Chondrocyte (in vitro differentiated cells): ENCODE measurements around the gene CDH11. TPM values are rescaled to one million over a fixed set of nuclear protein-coding genes. Genes with fewer than 3 reads are reported as not detected.

Source experiments
- DNase-seq: peaks from one replicate; pipeline ENCODE4 v3.0.0; 2021; ENCODE audit warnings: mixed read lengths, low spot score
- H3K27ac Mint-ChIP-seq: one replicate; pipeline ENCODE4 v1.8.0; 2021; ENCODE audit warnings: mild to moderate bottlenecking, moderate library complexity, mixed read lengths; ENCODE audit not compliant: unreplicated experiment
- H3K27me3 Mint-ChIP-seq: 2 replicates; pipeline ENCODE4 v1.8.0; 2021; ENCODE audit warnings: low read depth, mixed read lengths
- H3K36me3 Mint-ChIP-seq: 2 replicates; pipeline ENCODE4 v1.8.0; 2021; ENCODE audit warnings: low read depth, mixed read lengths
- H3K4me1 Mint-ChIP-seq: 2 replicates; pipeline ENCODE4 v1.8.0; 2021; ENCODE audit warnings: low read depth, mild to moderate bottlenecking, mixed read lengths
- H3K4me3 Mint-ChIP-seq: one replicate; pipeline ENCODE4 v1.8.0; 2021; ENCODE audit warnings: mild to moderate bottlenecking, moderate library complexity, mixed read lengths; ENCODE audit not compliant: unreplicated experiment
- H3K9me3 Mint-ChIP-seq: 2 replicates; pipeline ENCODE4 v1.8.0; 2021; ENCODE audit warnings: low read depth, mixed read lengths
- total RNA-seq: library from RNA; stranded (reverse); gene quantifications from 3 replicates; pipeline ENCODE4 v1.2.1, GENCODE V29; 2021
- TF ChIP-seq, protein P1 (sequence below): fragments of 200-600 bp; sonication (generic); IDR thresholded peaks from 2 replicates; pipeline ENCODE4 v1.5.0; 2021; ENCODE audit warnings: antibody characterized with exemption, mild to moderate bottlenecking, moderate library complexity

Gene CDH11
- total RNA-seq, 1 donor from 2014 or later = 936 TPM

DNA sequence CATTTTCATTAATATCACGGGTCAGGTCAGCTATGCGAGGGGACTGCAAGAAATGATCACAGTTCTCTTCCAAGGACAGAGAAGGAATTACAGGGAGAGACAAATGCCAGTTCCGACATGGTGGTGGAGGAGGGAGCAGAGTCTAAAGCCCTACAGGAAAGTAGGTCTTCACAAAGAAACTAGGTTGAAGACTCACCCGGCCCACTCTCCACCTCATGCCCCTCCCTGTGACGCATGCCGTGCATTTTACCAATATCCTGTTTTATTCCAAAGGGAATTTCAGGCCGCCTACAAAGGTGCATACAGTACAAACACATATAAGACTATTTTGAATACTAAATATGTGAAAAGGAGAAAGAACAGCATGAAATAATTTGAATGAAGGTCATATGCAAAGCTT, 56.8 kb downstream of the CDH11 start:
- Mint-ChIP-seq H3K4me3 (no peak overlapping the region), H3K9me3 (no peaks in the 10 kb centered on the region), H3K27me3 (no peaks in the 10 kb centered on the region), H3K36me3 (peaks cover 7% of the 10 kb centered on the region), H3K4me1 (peaks cover 84% of the 10 kb centered on the region), H3K27ac (peak overlapping the region; percentile 29)
- no peak for DNase-seq
- TF ChIP-seq, protein P1, sequence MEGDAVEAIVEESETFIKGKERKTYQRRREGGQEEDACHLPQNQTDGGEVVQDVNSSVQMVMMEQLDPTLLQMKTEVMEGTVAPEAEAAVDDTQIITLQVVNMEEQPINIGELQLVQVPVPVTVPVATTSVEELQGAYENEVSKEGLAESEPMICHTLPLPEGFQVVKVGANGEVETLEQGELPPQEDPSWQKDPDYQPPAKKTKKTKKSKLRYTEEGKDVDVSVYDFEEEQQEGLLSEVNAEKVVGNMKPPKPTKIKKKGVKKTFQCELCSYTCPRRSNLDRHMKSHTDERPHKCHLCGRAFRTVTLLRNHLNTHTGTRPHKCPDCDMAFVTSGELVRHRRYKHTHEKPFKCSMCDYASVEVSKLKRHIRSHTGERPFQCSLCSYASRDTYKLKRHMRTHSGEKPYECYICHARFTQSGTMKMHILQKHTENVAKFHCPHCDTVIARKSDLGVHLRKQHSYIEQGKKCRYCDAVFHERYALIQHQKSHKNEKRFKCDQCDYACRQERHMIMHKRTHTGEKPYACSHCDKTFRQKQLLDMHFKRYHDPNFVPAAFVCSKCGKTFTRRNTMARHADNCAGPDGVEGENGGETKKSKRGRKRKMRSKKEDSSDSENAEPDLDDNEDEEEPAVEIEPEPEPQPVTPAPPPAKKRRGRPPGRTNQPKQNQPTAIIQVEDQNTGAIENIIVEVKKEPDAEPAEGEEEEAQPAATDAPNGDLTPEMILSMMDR = no peak

DNA sequence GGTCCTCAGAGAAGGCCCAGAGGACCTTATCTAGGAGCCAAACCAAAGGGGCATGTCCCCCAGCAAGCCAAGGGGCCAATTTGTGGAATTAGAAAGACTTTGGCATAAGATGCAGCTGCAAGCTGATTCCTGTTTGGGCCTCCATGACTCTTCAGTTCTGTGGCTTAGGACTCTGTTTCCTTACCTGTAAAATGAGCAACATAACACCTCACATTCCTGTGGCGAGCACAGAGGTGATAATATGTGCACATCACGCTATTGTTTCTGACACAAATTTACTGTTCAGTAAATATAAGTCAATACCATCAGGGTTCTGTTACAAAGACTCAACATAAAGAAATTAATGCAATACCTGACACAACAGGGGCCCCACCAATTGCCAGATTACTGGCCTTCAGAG, 57.7 kb downstream of the CDH11 start:
- Mint-ChIP-seq H3K36me3 (peaks cover 7% of the 10 kb centered on the region), H3K4me1 (peaks cover 80% of the 10 kb centered on the region), H3K27me3 (no peaks in the 10 kb centered on the region), H3K9me3 (no peaks in the 10 kb centered on the region), H3K4me3 (no peak overlapping the region), H3K27ac (no peak overlapping the region)
- DNase-seq = no peak
- TF ChIP-seq, protein P1 = no peak

DNA sequence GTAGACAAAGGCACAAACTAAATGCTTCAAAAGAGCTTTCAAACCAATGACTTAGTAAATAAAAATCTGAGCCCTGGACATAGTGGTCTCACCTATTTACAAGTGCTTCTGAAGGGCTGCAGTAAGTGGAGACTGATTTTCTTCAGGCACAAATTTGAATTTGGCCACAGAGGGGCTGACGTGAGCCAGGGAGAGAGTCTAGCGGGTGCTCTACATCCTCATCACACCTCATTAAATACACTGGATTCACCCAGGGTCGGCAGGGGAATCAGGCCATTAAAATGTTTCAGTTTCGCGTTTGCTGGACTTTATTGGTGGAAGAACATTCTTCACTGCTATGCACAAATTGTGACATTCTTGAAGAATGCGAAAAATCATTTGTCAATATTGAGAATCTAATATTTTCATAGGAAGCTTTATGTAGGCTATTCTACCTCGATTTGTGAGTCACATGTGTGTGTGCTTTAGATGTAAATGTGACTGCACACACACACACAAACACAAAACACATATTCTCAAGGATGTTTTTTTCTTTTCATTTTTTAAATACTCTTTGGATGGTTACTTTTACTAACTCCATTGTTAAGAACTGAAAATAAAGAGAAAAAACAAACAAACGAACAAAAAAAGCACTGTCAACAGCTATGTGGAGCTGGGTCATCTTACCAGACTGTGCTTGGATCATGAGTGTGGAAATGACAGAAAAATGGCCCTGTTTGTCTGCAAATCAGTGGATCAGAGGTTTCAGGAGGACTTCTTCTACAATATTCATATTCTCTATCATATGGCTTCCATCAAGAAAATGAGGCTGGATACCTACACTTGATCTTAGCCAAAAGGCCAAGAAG, 58.9 kb downstream of the CDH11 start:
- peaks cover 75% of the 10 kb centered on the region for H3K4me1 Mint-ChIP-seq
- no peaks in the 10 kb centered on the region for H3K9me3 Mint-ChIP-seq
- no peaks in the 10 kb centered on the region for H3K27me3 Mint-ChIP-seq
- DNase-seq = no peak
- H3K36me3 Mint-ChIP-seq = peaks cover 7% of the 10 kb centered on the region
- TF ChIP-seq, protein P1 = no peak
- H3K27ac Mint-ChIP-seq = peak overlapping the region; percentile 79
- H3K4me3 Mint-ChIP-seq = no peak overlapping the region

DNA sequence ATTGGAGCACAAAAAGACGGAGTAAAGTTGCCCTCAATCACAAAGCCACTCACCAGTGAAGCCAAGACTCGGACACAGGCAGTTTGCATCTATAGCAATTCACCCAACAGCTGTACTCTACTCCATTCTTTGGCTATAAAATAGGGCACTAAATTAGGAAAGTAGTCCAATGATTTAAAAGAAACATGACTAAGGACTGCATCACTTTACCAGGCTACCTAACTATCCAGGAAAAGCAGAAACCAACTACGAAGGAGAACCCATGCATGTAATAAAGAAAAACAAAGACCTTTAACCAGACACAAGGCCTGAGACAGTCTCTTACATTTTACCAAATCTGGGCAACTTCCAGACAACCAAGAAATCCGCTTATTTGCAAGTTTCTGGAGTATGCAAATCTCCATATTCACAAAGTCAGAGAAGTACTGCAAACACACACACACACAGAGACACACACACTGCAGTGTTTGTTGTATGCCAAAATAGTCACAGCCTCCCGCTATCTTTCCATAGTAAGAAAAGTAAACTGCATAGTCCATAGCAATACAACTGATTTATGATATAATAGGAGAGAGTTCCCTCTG, 59.8 kb downstream of the CDH11 start:
- Mint-ChIP-seq H3K4me1 (peaks cover 72% of the 10 kb centered on the region), H3K27ac (peak overlapping the region; percentile 79), H3K9me3 (no peaks in the 10 kb centered on the region), H3K36me3 (peaks cover 13% of the 10 kb centered on the region), H3K27me3 (no peaks in the 10 kb centered on the region), H3K4me3 (no peak overlapping the region)
- no peak for DNase-seq
- TF ChIP-seq, protein P1 = no peak

DNA sequence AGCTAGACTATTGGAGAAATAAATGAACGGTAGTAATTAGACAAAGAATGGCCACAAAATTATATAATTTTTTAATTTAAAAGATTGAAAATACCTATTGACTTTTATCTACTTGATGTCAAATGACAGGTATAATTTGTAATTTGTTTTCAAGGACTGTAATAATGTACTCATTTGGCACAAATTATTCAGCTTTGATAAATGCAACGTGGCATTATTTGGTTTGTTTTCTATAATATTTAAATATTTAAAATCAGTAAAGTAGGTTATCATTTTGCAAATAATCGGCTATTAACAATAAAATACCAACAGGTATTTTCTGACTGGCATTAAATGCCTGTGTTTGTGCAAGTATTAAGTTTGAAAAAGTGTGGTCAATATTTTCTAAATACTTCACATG, 60.6 kb downstream of the CDH11 start:
- Mint-ChIP-seq H3K27me3 (no peaks in the 10 kb centered on the region), H3K36me3 (peaks cover 14% of the 10 kb centered on the region), H3K4me3 (no peak overlapping the region), H3K4me1 (peaks cover 72% of the 10 kb centered on the region), H3K9me3 (no peaks in the 10 kb centered on the region), H3K27ac (no peak overlapping the region)
- TF ChIP-seq, protein P1 = no peak
- no peak for DNase-seq
